ENCODE measurements around the gene NPAS3.

The NPAS3 gene

DNA sequence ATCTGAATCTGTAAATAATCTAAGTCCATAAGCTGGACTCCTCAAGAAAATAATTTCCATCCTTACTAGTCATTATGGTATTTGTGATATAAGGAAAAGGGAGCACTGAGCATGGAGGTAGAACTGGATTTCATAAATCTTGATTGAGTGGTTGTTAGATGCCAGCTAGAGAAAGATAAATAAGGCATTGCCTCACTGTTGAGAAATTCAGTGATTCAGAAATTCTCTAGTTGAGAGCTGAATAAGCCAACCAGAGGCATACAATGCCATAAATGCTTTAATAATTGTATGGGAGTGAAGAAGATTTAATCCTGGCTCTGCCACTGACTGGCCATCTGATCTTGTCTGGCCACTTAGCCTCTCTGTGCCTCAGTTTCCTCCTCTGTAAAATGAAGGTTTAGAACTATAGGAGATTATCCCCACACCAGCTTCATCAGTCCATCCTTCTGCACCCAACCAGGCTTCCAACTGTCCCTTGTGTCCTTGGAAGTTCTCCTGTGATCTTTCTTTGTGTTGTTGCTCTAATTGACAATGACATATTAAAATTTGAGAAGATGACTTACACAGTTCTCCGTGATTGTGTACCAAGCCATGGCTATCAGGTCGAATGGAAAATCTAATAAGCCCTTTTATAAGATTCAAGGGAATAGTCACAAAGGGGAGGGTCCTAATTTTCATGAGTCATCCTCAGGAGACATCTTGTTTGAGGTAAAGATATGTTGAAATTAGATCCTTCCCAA, 617.9 kb downstream of the NPAS3 start:
- no peaks in the 10 kb centered on the region for H3K27me3 Mint-ChIP-seq (ENCODE audit: low read depth)
- no peak overlapping the region for H3K4me3 Mint-ChIP-seq
- H3K9me3 Mint-ChIP-seq, result no peaks in the 10 kb centered on the region
- peak overlapping the region; percentile 49 to 56 (median 54) for H3K27ac Mint-ChIP-seq
- H3K4me1 Mint-ChIP-seq, result peaks cover 73% of the 10 kb centered on the region
- H3K36me3 Mint-ChIP-seq (ENCODE audit: low read depth), result no peaks in the 10 kb centered on the region
- no peak for TF ChIP-seq CTCF (IDR thresholded peaks at IDR 0.05; ENCODE audit: unreplicated experiment in 3 of 3)

DNA sequence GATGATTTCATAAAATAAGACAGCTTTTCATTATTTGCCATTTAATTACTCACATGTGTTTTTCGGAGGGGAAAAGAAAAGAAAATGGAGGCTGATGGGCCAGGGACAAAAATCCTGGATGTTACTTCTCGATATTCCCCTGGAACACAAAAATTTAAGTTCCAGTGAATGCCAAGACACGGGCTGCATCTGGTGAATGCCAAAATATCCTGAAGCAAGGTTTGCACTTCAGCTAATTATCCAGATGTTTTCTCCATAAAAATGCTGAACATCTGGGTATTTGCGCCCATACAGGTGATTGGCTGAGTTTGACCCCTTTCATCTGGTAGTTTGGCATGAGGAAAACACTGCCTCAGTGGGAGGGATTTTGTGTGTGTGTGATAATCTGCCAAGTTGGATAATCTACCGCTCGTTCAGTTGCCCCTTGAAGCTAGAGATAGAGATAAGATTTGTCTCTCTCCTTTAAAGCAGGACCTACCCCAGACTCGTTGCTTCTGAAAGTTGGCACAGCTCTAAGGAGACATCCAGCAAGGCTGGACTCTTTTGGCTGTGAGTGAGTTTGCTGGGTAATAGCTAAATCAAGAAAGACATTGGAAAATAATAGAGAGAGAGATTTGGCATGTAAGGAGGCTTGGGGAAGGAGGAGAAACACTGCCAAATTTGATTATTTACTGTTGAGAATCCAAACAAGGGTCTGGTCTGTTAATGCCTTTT, 622.2 kb downstream of the NPAS3 start:
- no peak for TF ChIP-seq CTCF (IDR thresholded peaks at IDR 0.05; ENCODE audit: unreplicated experiment in 3 of 3)
- no peaks in the 10 kb centered on the region for H3K36me3 Mint-ChIP-seq (ENCODE audit: low read depth)
- H3K4me1 Mint-ChIP-seq, result peaks cover 69% of the 10 kb centered on the region
- H3K4me3 Mint-ChIP-seq, result peak overlapping the region in 1 of 3 experiments; percentile 37
- H3K9me3 Mint-ChIP-seq, result no peaks in the 10 kb centered on the region
- no peaks in the 10 kb centered on the region for H3K27me3 Mint-ChIP-seq (ENCODE audit: low read depth)
- H3K27ac Mint-ChIP-seq, result peak overlapping the region in 2 of 3 experiments; percentile 40 to 69

- Mint-ChIP-seq H3K36me3 (ENCODE audit: low read depth) (no peaks in the 10 kb centered on the region), H3K27ac (peak overlapping the region in 2 of 3 experiments; percentile 40 to 69), H3K4me1 (peaks cover 66% of the 10 kb centered on the region), H3K27me3 (ENCODE audit: low read depth) (no peaks in the 10 kb centered on the region), H3K9me3 (no peaks in the 10 kb centered on the region), H3K4me3 (no peak overlapping the region)
- no peak for TF ChIP-seq CTCF (IDR thresholded peaks at IDR 0.05; ENCODE audit: unreplicated experiment in 3 of 3)
Measured at GRCh38 chr14:33561488-33562175, 623.0 kb downstream of the NPAS3 start.

DNA sequence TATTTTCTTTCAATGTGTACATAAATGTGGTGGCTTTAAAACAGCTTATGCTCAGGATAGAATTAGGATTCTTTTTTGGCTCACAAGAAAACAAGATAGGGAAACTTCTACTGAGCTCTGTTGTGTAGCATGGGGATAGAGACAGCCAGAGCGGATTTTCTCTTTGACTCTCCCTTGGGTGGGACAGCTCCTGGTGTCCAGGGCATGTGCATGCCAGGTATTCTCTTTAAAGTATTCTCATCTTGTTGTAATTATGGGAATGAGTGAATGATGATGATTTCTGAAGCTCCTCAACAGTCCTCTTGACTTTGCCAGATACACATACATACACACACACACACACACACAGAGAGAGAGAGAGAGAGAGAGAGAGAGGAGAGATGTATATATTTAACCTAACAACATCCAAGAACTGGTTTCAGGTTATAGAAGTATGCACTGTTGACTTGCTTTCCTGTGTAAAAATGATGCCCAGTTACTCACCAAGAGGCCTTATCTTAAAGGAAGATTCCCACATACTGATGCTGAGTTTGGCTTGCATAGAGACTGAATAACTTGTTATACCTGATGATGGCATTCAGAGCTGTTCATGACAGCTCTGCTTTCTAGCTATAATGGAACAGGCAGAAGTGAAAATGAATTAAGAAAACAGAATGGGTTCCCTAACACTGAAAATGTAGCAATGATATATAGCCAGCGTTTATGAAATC, 624.7 kb downstream of the NPAS3 start:
- TF ChIP-seq CTCF (IDR thresholded peaks at IDR 0.05; ENCODE audit: unreplicated experiment in 3 of 3), result no peak

DNA sequence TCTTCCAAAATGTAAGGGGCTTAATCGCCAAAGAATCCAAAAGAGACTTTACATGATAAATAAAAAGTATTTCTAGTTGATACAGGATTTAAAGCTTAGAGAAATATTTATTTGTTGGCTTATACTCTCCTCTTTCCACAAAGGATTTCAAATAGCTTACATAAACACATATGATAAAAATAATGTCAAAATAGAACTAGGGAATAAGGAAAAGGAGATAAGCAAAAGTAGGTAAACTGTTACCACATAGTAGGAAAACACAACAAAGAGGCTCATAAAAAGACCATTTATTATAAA, 625.2 kb downstream of the NPAS3 start:
- no peaks in the 10 kb centered on the region for H3K36me3 Mint-ChIP-seq (ENCODE audit: low read depth)
- H3K4me1 Mint-ChIP-seq, result peaks cover 75% of the 10 kb centered on the region
- no peak for TF ChIP-seq CTCF (IDR thresholded peaks at IDR 0.05; ENCODE audit: unreplicated experiment in 3 of 3)
- H3K27me3 Mint-ChIP-seq (ENCODE audit: low read depth), result no peaks in the 10 kb centered on the region
- no peak overlapping the region for H3K4me3 Mint-ChIP-seq
- H3K9me3 Mint-ChIP-seq, result no peaks in the 10 kb centered on the region
- peak overlapping the region in 1 of 3 experiments; percentile 69 for H3K27ac Mint-ChIP-seq

More for the DNA sequence above, 624.7 kb downstream of the NPAS3 start:
- Mint-ChIP-seq H3K27me3 (ENCODE audit: low read depth) (no peaks in the 10 kb centered on the region), H3K27ac (peak overlapping the region in 2 of 3 experiments; percentile 1 to 69), H3K9me3 (no peaks in the 10 kb centered on the region), H3K36me3 (ENCODE audit: low read depth) (no peaks in the 10 kb centered on the region), H3K4me3 (no peak overlapping the region), H3K4me1 (peaks cover 76% of the 10 kb centered on the region)

Data from nephron (organoid).